SK-N-MC (cell line): ENCODE measurements around the gene MISP.

Experiments used
- EZH2 ChIP-seq: fragments of 200-600 bp; sonication (generic); IDR thresholded peaks from one replicate; pipeline ENCODE4 v1.6.1; 2017; ENCODE audit warnings: antibody characterized with exemption
- POLR2AphosphoS5 ChIP-seq: IDR thresholded peaks from 2 replicates; pipeline ENCODE4 v1.6.1; 2012; ENCODE audit warnings: mild to moderate bottlenecking, low read depth, low read length, borderline replicate concordance

GRCh38 chr19:755063-755462, 4.2 kb downstream of the MISP start:
- no peak for TF ChIP-seq EZH2
- TF ChIP-seq POLR2AphosphoS5, result no peak
